GM21360 (cell line): ENCODE results near the gene EPS8.
"Not testable (repeated sequence)": the region's sequence is repeated elsewhere in the genome, so short reads cannot be mapped to it uniquely, and the experiment has no call there.

ENCODE experiments used
- ATAC-seq: cut with Tn5 transposase; IDR thresholded peaks from one replicate; pipeline ENCODE4 v1.9.1; 2021; ENCODE audit warnings: mild to moderate bottlenecking, moderate library complexity; ENCODE audit not compliant: unreplicated experiment

Gene EPS8

GRCh38 chr12:15762162-15762561, 27.0 kb downstream of the EPS8 start:
- not testable (repeated sequence) for ATAC-seq

DNA sequence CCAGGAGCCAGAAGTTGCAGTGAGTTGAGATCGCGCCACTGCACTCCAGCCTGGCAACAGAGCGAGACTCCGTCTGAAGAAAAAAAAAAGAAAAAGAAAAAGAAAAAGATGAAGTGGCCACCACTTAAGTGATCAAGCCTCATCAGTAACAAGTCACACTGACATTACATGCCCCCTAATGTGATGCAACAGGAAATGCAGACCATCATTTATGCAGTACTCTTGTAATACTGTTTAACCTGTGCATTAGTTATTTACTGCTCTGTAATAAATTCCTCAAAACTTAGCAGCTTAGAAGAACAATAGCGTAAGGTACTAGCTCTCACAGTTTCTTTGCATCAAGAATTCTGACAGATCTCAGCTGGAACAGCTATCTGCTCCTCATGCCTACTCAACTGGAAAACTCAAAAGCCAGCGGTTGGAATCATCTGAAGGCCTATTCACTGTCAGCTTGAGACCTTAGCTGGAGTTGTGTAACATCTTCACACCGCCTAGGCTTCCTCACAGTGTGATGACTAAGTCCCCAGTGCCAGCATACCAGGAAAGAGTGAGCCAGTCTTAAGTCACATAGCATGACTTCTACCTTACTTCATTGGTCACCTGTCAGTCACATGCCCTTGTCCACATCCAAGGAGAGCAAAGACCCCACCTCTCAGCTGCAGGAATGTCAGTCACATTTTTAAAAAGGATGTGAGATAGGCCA, 31.5 kb downstream of the EPS8 start:
- no peak for ATAC-seq

- no peak for ATAC-seq
Observed at GRCh38 chr12:15756822-15757221, 32.4 kb downstream of the EPS8 start.

- no peak for ATAC-seq
Observed at GRCh38 chr12:15754233-15754632, 35.0 kb downstream of the EPS8 start.

DNA sequence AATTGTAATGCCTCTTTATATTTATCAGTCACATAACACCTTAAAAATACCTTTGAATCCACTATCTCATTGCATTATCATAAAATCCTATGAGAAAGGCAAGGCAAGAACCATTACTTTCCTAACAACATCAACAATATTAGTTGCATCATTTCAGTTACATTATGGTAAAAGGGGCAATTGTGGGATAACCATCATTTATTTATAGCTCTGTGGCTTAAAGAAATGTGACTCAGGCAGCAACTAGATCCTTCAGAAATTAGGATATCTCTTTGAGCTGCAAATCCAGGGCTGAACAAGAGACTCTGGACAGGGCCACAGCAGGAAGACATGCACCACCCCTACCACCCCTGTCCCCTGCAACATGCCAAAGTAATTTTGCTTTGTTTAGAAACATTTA, 36.4 kb downstream of the EPS8 start:
- no peak for ATAC-seq

DNA sequence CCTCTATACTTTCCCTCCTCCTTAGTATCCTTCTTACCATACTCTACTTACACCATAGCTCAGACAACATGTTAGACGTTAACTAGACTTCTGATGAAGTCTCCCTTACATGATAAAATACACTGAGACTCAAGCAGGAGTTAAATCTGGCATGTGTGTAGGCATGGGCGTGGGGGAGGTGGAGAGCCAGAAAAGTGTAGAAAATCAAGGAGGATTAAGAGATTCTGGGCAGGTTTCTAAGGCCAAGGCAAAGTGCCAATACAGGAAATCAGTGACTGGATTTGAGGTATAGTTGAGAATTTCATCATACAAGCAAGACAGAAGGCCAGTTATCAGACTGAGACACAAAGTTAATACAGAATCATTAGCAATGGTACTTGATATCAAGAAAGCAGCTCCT, 37.4 kb downstream of the EPS8 start:
- ATAC-seq = no peak

- ATAC-seq = no peak
Observed at GRCh38 chr12:15749937-15750336, 39.3 kb downstream of the EPS8 start.

DNA sequence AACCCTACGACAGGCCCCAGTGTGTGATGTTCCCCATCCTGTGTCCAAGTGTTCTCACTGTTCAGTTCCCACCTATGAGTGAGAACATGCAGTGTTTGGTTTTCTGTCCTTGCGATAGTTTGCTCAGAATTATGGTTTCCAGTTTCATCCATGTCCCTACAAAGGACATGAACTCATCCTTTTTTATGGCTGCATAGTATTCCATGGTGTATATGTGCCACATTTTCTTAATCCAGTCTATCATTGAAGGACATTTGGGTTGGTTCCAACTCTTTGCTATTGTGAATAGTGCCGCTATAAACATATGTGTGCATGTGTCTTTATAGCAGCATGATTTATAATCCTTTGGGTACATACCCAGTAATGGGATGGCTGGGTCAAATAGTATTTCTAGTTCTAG, 47.3 kb downstream of the EPS8 start:
- ATAC-seq = not testable (repeated sequence)

GRCh38 chr12:15741082-15741481, 48.1 kb downstream of the EPS8 start:
- no peak for ATAC-seq

DNA sequence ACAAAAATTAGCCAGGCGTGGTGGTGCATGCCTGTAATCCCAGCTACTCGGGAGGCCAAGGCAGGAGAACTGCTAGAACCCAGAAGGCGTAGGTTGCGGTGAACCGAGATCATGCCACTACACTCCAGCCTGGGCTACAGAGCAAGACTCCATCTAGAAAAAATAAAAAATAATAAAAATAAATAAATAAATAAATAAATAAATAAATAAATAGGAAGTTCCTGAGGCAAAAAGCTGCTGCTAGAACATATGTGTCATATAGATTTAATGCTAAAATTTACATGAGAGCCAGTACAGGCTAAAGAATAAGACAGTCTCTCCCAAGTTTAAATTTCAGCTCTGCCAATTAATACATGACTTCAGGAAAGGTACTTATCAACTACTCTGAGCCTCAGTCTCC, 48.8 kb downstream of the EPS8 start:
- not testable (repeated sequence) for ATAC-seq

DNA sequence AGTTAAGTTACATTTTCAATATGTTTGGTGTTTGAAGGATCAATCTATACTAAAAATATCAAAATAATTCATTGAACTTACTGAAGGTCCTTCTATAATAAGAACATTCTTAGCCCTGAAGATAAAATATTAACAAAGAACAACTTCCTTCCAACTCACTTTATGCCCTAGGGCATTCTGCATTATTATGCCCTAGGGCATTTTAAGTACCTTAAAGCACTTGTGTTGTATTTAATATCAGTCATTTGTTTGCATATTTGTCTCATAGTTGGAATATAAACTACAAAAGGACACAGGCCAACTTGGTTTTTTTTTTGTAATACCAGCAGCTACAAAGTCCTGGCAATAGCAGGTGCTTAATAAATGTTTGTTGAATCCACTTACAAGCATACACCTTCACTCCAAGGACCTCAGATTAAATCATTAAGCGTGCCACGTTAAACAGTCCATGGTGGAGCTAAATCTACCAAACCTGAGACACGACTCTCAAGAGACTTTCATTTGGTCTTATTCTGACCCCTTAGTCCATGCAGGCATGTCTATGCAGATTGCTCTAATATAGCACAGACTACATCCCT, 50.7 kb downstream of the EPS8 start:
- ATAC-seq = no peak

DNA sequence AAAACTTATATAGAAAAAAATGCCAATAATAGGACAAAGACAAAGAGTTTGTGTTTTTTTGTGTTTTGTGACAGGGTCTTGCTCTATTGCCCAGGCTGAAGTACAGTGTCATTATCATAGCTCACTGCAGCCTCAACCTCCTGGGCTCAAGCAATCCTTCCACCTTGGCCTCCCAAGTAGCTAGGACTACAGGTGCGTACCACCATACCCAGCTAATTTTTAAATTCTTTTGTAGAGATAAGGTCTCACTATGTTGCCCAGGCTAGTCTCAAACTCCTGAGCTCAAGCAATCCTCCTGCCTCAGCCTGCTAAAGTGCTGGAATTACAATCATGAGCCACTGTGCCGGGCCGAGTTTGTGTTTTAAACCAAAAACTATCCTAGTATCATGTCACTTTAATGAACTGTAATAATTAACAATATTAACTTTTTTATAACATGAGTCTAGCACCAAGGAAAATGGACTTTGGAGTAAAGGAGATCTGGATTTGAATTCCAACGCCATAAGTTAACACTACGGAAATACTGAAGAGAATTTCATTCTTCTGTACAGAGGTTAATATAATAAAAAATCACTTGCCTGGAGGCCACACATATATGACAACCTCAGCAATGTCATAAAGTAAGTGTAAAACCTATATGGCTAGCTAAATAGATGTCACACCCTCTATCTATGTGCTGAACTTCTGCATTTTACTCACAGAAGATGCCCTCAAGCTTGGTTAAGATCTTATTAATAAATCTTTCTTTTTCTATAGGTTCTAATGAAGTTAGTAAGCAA, 53.2 kb downstream of the EPS8 start:
- ATAC-seq = no peak

DNA sequence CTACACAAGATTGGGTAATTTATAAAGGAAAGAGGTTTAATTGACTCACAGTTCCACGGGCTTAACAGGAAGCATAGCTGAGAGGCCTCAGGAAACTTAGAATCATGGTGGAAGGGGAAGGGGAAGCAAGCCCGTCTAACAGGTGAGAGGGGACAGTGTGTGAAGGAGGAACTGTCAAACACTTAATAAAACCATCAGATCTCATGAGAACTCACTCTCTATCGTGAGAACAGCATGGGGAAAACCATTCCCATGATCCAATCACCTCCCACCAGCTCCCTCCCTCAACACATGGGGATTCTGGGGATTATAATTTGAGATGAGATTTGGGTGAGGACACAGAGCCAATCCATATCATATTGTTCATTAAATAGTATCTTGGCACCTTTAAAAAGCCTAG, 56.1 kb downstream of the EPS8 start:
- no peak for ATAC-seq

- no peak for ATAC-seq
Observed at GRCh38 chr12:15732341-15733061, 56.7 kb downstream of the EPS8 start.

DNA sequence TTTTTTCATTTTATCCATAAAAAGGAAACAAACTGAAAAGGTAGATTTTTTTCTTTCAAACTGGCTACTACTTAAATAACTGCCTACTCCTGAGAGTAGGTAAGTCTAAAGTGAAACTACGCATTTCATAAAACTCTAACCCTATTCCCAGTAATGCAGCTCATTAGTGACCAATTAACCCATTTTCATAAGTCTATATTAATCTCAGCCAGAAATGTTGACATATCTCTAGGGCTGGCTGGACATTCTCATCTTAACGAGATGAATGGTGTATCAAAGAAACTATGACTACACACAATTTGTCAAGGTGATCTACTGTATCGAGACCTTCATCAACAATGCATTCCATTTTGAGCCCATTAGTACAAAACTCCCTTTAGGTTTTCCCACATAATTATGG, 57.2 kb downstream of the EPS8 start:
- no peak for ATAC-seq

GRCh38 chr12:15729097-15729496, 60.1 kb downstream of the EPS8 start:
- no peak for ATAC-seq

GRCh38 chr12:15728118-15728598, 61.0 kb downstream of the EPS8 start:
- ATAC-seq = no peak

GRCh38 chr12:15726878-15727150, 62.4 kb downstream of the EPS8 start:
- no peak for ATAC-seq

- ATAC-seq = no peak
Observed at GRCh38 chr12:15726027-15726877, 62.9 kb downstream of the EPS8 start.

DNA sequence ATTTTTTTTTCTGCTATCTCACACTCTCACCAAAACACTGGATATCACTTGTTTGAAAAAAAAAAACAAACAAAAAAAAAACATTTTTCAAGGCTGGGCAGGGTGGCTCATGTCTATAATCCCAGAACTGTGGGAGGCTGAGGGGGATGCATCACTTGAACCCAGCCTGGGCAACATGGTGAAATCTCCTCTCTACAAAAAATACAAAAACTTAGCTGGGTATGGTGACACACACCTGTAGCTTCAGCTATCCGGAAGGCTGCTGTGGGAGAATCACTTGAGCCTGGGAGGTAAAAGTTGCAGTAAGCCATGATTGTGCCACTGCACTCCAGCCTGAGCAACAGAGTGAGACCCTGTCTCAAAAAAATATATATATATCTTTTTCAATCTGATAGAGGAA, 66.2 kb downstream of the EPS8 start:
- no peak for ATAC-seq
